ENCODE results near the gene METTL3.
A peak's percentile ranks its signal among the peaks of the same experiment; 100 is the strongest.

METTL3 gene

GRCh38 chr14:21501568-21501967 lies 9.6 kb downstream of the METTL3 start:
- Histone ChIP-seq H3K9ac (ENCODE audit: low read length) (no peak overlapping the region), H3K27me3 (ENCODE audit: control insufficient read depth, insufficient read depth, low read length) (no peaks in the 10 kb centered on the region), H3K36me3 (ENCODE audit: control insufficient read depth, low read depth, low read length) (peaks cover 85% of the 10 kb centered on the region), H3K4me1 (ENCODE audit: control insufficient read depth, low read depth, low read length) (peaks cover 7% of the 10 kb centered on the region), H3K27ac (ENCODE audit: low read length) (no peak overlapping the region), H3K9me3 (ENCODE audit: control insufficient read depth, low read depth, low read length) (no peaks in the 10 kb centered on the region), H3K4me3 (ENCODE audit: low read length) (no peak overlapping the region)

GRCh38 chr14:21498540-21499526 lies 12.3 kb downstream of the METTL3 start:
- H3K4me3 ChIP-seq (ENCODE audit: low read length), result no peak overlapping the region
- H3K9me3 ChIP-seq (ENCODE audit: control insufficient read depth, low read depth, low read length), result no peaks in the 10 kb centered on the region
- peaks cover 7% of the 10 kb centered on the region for H3K4me1 ChIP-seq (ENCODE audit: control insufficient read depth, low read depth, low read length)
- no peaks in the 10 kb centered on the region for H3K27me3 ChIP-seq (ENCODE audit: control insufficient read depth, insufficient read depth, low read length)
- H3K9ac ChIP-seq (ENCODE audit: low read length), result no peak overlapping the region
- H3K27ac ChIP-seq (ENCODE audit: low read length), result peak overlapping the region; percentile 61
- H3K36me3 ChIP-seq (ENCODE audit: control insufficient read depth, low read depth, low read length), result peaks cover 93% of the 10 kb centered on the region

GRCh38 chr14:21496453-21496852 lies 14.7 kb downstream of the METTL3 start:
- no peaks in the 10 kb centered on the region for H3K27me3 ChIP-seq (ENCODE audit: control insufficient read depth, insufficient read depth, low read length)
- no peaks in the 10 kb centered on the region for H3K9me3 ChIP-seq (ENCODE audit: control insufficient read depth, low read depth, low read length)
- H3K36me3 ChIP-seq (ENCODE audit: control insufficient read depth, low read depth, low read length), result peaks cover 83% of the 10 kb centered on the region
- no peak overlapping the region for H3K9ac ChIP-seq (ENCODE audit: low read length)
- H3K4me3 ChIP-seq (ENCODE audit: low read length), result no peak overlapping the region
- H3K27ac ChIP-seq (ENCODE audit: low read length), result no peak overlapping the region
- peaks cover 7% of the 10 kb centered on the region for H3K4me1 ChIP-seq (ENCODE audit: control insufficient read depth, low read depth, low read length)

GRCh38 chr14:21494902-21495762 lies 16.0 kb downstream of the METTL3 start:
- no peaks in the 10 kb centered on the region for H3K9me3 ChIP-seq (ENCODE audit: control insufficient read depth, low read depth, low read length)
- no peak overlapping the region for H3K27ac ChIP-seq (ENCODE audit: low read length)
- H3K27me3 ChIP-seq (ENCODE audit: control insufficient read depth, insufficient read depth, low read length), result no peaks in the 10 kb centered on the region
- no peak overlapping the region for H3K4me3 ChIP-seq (ENCODE audit: low read length)
- H3K4me1 ChIP-seq (ENCODE audit: control insufficient read depth, low read depth, low read length), result peaks cover 7% of the 10 kb centered on the region
- H3K9ac ChIP-seq (ENCODE audit: low read length), result no peak overlapping the region
- peaks cover 80% of the 10 kb centered on the region for H3K36me3 ChIP-seq (ENCODE audit: control insufficient read depth, low read depth, low read length)

- H3K27me3 ChIP-seq (ENCODE audit: control insufficient read depth, insufficient read depth, low read length), result no peaks in the 10 kb centered on the region
- H3K9ac ChIP-seq (ENCODE audit: low read length), result no peak overlapping the region
- H3K4me1 ChIP-seq (ENCODE audit: control insufficient read depth, low read depth, low read length), result no peaks in the 10 kb centered on the region
- peaks cover 27% of the 10 kb centered on the region for H3K36me3 ChIP-seq (ENCODE audit: control insufficient read depth, low read depth, low read length)
- H3K4me3 ChIP-seq (ENCODE audit: low read length), result no peak overlapping the region
- H3K27ac ChIP-seq (ENCODE audit: low read length), result no peak overlapping the region
- no peaks in the 10 kb centered on the region for H3K9me3 ChIP-seq (ENCODE audit: control insufficient read depth, low read depth, low read length)
Measured at GRCh38 chr14:21486640-21487087, 24.5 kb downstream of the METTL3 start.

GRCh38 chr14:21476925-21477681 lies 34.0 kb downstream of the METTL3 start, which contains the start of the genes RAB2B and TOX4:
Gene RAB2B (minus strand): TSS chr14:21476959. CDS start chr14:21476872, 87 bp downstream.
Gene TOX4 (plus strand): TSS chr14:21477195. CDS start chr14:21477279, 84 bp downstream.
- H3K4me1 ChIP-seq (ENCODE audit: control insufficient read depth, low read depth, low read length), result peaks cover 3% of the 10 kb centered on the region

GRCh38 chr14:21476523-21476924 lies 34.6 kb downstream of the METTL3 start:
- no peaks in the 10 kb centered on the region for H3K27me3 ChIP-seq (ENCODE audit: control insufficient read depth, insufficient read depth, low read length)
- H3K9me3 ChIP-seq (ENCODE audit: control insufficient read depth, low read depth, low read length), result no peaks in the 10 kb centered on the region
- peaks cover 3% of the 10 kb centered on the region for H3K4me1 ChIP-seq (ENCODE audit: control insufficient read depth, low read depth, low read length)
- H3K36me3 ChIP-seq (ENCODE audit: control insufficient read depth, low read depth, low read length), result peaks cover 21% of the 10 kb centered on the region
- H3K9ac ChIP-seq (ENCODE audit: low read length), result peak overlapping the region; percentile 75
- no peak overlapping the region for H3K27ac ChIP-seq (ENCODE audit: low read length)
- H3K4me3 ChIP-seq (ENCODE audit: low read length), result peak overlapping the region; percentile 91

More at GRCh38 chr14:21476925-21477681, 34.0 kb downstream of the METTL3 start, which contains the start of the genes RAB2B and TOX4:
- Histone ChIP-seq H3K27ac (ENCODE audit: low read length) (peak within 1 kb of the TSS; percentile 51), H3K9ac (ENCODE audit: low read length) (peak within 1 kb of the TSS; percentile 84), H3K36me3 (ENCODE audit: control insufficient read depth, low read depth, low read length) (peaks cover 21% of the 10 kb centered on the region), H3K27me3 (ENCODE audit: control insufficient read depth, insufficient read depth, low read length) (no peaks in the 10 kb centered on the region), H3K9me3 (ENCODE audit: control insufficient read depth, low read depth, low read length) (no peaks in the 10 kb centered on the region), H3K4me3 (ENCODE audit: low read length) (peak within 1 kb of the TSS; percentile 91)

GRCh38 chr14:21475767-21476522 lies 35.2 kb downstream of the METTL3 start:
- peak overlapping the region; percentile 75 for H3K9ac ChIP-seq (ENCODE audit: low read length)
- peak overlapping the region; percentile 91 for H3K4me3 ChIP-seq (ENCODE audit: low read length)
- H3K9me3 ChIP-seq (ENCODE audit: control insufficient read depth, low read depth, low read length), result no peaks in the 10 kb centered on the region
- no peaks in the 10 kb centered on the region for H3K27me3 ChIP-seq (ENCODE audit: control insufficient read depth, insufficient read depth, low read length)
- peaks cover 3% of the 10 kb centered on the region for H3K4me1 ChIP-seq (ENCODE audit: control insufficient read depth, low read depth, low read length)
- H3K27ac ChIP-seq (ENCODE audit: low read length), result no peak overlapping the region
- peaks cover 17% of the 10 kb centered on the region for H3K36me3 ChIP-seq (ENCODE audit: control insufficient read depth, low read depth, low read length)

- Histone ChIP-seq H3K4me3 (ENCODE audit: low read length) (no peak overlapping the region), H3K27me3 (ENCODE audit: control insufficient read depth, insufficient read depth, low read length) (no peaks in the 10 kb centered on the region), H3K9me3 (ENCODE audit: control insufficient read depth, low read depth, low read length) (no peaks in the 10 kb centered on the region), H3K9ac (ENCODE audit: low read length) (no peak overlapping the region), H3K4me1 (ENCODE audit: control insufficient read depth, low read depth, low read length) (no peaks in the 10 kb centered on the region), H3K27ac (ENCODE audit: low read length) (no peak overlapping the region), H3K36me3 (ENCODE audit: control insufficient read depth, low read depth, low read length) (peaks cover 46% of the 10 kb centered on the region)
Measured at GRCh38 chr14:21467616-21468015, 43.5 kb downstream of the METTL3 start.

GRCh38 chr14:21455912-21456667 lies 55.0 kb downstream of the METTL3 start, which contains the start of gene CHD8:
Gene CHD8 (minus strand): TSS chr14:21456123. CDS start chr14:21431643, 24,480 bp downstream.
- Histone ChIP-seq H3K9ac (ENCODE audit: low read length) (peak within 1 kb of the TSS; percentile 97), H3K27me3 (ENCODE audit: control insufficient read depth, insufficient read depth, low read length) (no peaks in the 10 kb centered on the region), H3K4me3 (ENCODE audit: low read length) (peak within 1 kb of the TSS; percentile 98), H3K27ac (ENCODE audit: low read length) (peak within 1 kb of the TSS; percentile 99), H3K9me3 (ENCODE audit: control insufficient read depth, low read depth, low read length) (no peaks in the 10 kb centered on the region), H3K36me3 (ENCODE audit: control insufficient read depth, low read depth, low read length) (peaks cover 15% of the 10 kb centered on the region), H3K4me1 (ENCODE audit: control insufficient read depth, low read depth, low read length) (peaks cover 8% of the 10 kb centered on the region)
